Omental fat pad (tissue), 4 donors: ENCODE measurements around the gene RASGRP2. TPM values are rescaled to one million over a fixed set of nuclear protein-coding genes. Genes with fewer than 3 reads are reported as not detected.

Experiments used
- ATAC-seq: fragments of 150-250 bp; one replicate; pipeline ENCODE4 v1.9.1; 2016; ENCODE audit warnings: mild to moderate bottlenecking, moderate library complexity; ENCODE audit not compliant: low FRiP score
- DNase-seq: peaks from one replicate; pipeline ENCODE4 v3.0.0-alpha.2; 2019; ENCODE audit warnings: low spot score
- total RNA-seq, 4 donors: library from RNA; depleted of rRNA; stranded (reverse); fragments of >200 nt; gene quantifications; one replicate each; pipeline ENCODE4 v1.1.0, GENCODE V29; 2016
- TF ChIP-seq, protein P1 (sequence below), 3 donors: fragments of 450-650 bp; IDR thresholded peaks; one replicate each; pipeline ENCODE4 v1.5.1; 2016 to 2017; ENCODE audit warnings: antibody characterized with exemption in 3 of 3, mild to moderate bottlenecking in 3 of 3, moderate library complexity in 2 of 3

RASGRP2 gene
- total RNA-seq, 4 donors from 2014 or later = 9.3 to 53.1 (median 14.0) TPM

DNA sequence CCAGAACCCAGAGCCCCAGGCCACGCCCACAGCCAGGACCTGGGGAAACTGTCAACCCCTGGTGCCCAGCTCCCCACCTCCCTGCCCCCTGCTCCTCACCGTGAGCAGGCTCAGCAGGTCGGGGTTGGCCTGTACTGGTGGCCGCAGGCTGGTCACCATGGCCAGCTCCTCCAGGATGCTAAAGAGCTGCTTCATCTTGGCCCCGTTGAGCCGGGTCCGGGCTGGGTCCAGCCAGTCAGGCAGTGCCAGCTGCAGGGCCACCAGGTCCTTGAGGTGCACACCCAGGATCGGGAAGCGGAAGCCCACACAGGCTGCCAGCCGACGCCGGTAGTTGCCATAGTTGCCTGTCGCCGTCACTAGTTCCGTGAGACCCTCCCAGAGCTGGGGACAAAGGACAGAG, 7.3 kb downstream of the RASGRP2 start:
- no peak for ATAC-seq
- no peak for DNase-seq
- TF ChIP-seq, protein P1, sequence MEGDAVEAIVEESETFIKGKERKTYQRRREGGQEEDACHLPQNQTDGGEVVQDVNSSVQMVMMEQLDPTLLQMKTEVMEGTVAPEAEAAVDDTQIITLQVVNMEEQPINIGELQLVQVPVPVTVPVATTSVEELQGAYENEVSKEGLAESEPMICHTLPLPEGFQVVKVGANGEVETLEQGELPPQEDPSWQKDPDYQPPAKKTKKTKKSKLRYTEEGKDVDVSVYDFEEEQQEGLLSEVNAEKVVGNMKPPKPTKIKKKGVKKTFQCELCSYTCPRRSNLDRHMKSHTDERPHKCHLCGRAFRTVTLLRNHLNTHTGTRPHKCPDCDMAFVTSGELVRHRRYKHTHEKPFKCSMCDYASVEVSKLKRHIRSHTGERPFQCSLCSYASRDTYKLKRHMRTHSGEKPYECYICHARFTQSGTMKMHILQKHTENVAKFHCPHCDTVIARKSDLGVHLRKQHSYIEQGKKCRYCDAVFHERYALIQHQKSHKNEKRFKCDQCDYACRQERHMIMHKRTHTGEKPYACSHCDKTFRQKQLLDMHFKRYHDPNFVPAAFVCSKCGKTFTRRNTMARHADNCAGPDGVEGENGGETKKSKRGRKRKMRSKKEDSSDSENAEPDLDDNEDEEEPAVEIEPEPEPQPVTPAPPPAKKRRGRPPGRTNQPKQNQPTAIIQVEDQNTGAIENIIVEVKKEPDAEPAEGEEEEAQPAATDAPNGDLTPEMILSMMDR (IDR thresholded peaks at IDR 0.05) = no peak

DNA sequence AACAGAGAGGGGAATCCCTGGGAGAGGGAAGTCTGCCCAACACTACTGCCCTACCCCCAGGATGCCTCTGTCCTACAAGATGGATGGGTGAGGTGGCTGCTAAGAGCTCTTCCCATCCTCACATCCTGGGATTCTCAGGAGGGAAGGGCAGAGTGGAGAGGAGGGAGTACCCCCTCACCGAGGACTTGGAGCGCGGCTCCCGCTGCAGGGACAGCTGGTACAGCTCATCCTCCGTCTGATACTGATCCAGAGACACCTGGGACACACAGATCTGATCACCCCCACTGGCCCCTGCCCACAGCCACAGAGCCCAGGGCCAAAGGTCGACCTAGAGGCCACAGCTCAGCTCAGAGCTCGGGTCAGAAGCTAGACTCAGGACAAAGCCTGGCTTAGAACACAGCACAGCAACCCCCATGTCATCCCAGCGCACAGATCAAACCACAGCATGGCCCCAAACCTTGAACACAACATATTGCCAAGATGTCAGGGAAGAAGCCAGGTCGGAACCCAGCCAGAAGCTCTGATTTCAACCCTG, 8.2 kb downstream of the RASGRP2 start:
- ATAC-seq (no peak), DNase-seq (no peak)

DNA sequence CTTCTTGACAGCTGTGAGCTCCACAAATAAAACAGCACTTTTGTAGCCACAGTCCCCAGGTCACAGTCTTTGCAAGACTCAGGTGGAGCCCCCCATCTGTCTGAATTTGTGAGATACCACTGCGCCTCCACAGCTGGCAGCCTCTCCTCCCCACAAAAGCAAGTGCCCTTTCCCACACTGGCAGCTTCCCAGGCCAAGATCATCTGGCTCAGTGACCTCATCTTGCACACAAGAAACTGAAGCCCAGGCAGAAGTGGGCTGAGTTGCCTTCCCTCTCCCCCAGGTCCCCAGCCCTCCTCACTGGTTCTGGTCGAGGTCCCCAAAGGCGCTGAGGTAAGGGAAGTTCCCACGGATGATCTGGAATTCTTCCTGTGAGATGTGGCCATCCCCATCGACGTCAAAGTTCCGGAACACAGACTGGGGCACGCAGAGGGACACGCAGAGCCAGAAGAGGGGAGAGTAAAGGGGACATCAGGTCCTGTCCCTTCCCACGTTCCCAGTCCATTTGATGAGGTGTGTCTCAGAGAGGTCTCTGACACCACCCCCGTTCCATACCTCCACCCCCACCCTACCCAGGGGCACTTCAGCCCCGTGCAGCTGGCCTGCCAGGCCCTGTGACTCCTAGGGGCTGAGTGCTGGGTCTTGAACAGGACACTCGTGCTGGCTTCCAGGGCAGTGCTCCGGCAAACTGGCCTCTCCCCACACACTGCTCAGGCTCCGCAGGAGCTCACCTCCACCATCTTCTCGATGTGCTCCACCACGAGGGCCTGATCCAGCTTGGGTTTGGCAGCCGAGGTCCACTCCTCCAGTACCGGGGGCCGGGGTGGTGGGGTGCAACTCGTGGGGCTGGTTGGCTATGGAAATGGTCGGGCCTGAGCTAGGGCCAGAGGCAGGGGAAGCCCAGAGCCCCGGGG, 8.9 kb downstream of the RASGRP2 start:
- ATAC-seq = no peak

More for the DNA sequence above, 8.2 kb downstream of the RASGRP2 start:
- TF ChIP-seq, protein P1 (IDR thresholded peaks at IDR 0.05) = no peak

DNA sequence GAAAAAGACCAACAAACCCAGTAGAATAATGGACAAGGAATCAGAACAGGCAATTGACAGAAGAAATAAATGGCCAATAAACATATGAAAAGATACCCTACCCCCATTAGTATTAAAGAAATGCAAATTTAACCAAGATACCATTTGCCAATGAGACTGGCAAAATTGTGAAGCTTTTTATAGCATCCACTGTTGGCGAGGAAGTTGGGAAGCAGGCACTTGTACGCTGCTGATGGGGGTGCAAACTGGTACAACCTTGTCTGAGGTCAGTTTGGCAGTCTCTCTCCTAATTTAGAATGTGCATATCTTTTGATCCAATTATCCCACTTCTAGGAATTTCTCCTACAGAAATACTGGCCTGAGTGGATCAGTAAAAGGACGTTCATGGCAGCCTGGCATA, 12.3 kb downstream of the RASGRP2 start:
- no peak for DNase-seq
- TF ChIP-seq, protein P1 (IDR thresholded peaks at IDR 0.05) = no peak
- no peak for ATAC-seq

More for the DNA sequence above, 8.9 kb downstream of the RASGRP2 start:
- DNase-seq = no peak
- TF ChIP-seq, protein P1 (IDR thresholded peaks at IDR 0.05) = no peak

DNA sequence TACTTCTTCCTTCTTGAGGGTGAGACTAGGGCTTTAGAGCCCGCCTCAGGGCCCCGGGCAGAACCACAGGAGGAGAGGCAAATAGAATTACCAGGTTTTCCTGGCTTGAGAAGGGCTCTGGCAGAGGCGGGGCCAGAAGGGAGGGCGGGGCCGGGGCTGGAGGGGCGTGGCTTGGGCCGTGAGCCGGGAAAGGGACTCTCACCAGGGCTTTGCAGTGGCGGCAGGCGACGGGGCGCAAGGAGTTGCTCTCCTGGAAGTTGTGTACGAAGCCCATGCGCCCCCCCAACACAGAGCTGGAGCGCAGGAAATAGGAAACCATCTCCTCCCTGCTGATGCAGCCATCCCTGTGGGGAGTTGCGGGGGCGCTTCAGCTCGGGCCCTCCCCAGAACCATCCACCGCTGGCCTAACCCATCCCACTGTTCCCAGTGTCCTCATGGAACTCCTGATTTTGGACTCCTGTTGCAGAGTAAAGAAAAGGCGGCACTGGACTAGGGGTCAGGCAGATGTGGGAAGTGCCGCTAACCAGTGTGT, 14.0 kb downstream of the RASGRP2 start:
- DNase-seq (no peak), ATAC-seq (no peak)
- TF ChIP-seq, protein P1 (IDR thresholded peaks at IDR 0.05) = no peak

DNA sequence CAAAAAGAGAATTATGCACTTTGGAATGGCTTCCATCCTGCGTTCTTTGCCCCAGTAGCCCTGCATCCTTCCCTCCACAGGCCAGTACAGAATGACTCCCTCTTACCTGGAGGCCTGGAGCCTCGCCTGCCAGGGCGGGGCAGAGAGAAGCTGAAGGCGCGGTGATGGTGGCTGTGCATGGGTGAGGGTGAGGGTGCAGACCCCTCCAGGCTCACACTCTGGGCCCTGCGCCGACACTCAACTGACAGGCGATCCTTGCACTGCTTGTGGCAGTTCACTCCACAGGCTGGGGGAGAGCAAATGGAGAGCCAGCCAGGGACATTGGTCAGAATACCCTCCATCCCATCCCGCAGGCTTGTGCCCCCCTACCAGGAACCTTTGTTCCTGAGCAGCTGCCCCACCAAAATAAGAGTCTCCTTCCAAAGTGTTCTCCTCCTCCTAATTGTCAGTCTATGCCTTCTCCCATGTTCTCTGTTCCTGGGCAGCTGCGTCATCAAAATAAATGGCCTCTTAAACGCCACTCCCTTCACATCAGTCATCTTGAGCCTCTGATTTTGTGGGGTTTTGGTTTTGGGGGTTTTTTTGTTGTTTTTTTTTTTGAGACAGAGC, 15.1 kb downstream of the RASGRP2 start:
- DNase-seq (no peak), ATAC-seq (no peak)
- TF ChIP-seq, protein P1 (IDR thresholded peaks at IDR 0.05) = no peak
